Measurements from ENCODE around the gene HERC2. TPM values are rescaled to one million over a fixed set of nuclear protein-coding genes. Genes with fewer than 3 reads are reported as not detected.
"Not testable (repeated sequence)": the region's sequence is repeated elsewhere in the genome, so short reads cannot be mapped to it uniquely, and the experiment has no call there.

Gene HERC2
- total and polyA plus RNA-seq, 2 of the 13 experiments (the other 11 are each of a cell fraction or from before 2014, with no cell fraction given) = 17.6 to 24.8 TPM

- not testable (repeated sequence) for FAIRE-seq
Observed at GRCh38 chr15:28151864-28152537, 170.0 kb downstream of the HERC2 start.

DNA sequence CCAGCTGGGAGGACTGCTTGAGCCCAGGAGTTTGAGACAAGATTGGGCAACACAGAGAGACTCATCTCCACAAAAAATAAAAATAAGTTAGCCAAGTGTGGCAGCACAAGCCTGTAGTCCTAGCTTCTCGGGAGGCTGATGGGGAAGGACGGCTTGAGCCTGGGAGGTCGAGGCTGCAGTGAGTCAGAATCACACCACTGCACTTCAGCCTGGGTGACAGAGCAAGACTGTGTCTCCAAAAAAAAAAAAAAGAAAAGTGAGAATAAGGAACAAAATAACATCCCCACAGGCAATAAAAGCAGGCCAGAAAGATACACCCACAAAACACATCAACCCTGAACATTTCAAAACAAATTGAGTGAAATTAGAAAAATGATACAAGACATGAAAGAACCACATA is 174.2 kb downstream of the HERC2 start:
- H3K9ac ChIP-seq (ENCODE audit: insufficient read depth, low read depth, low read length) = no peak overlapping the region
- no peak overlapping the region for H3K4me2 ChIP-seq (ENCODE audit: low read depth, low read length)
- H3K36me3 ChIP-seq (replicated peaks in 1 of 2; ENCODE audit: control insufficient read depth in 1 of 2, insufficient read depth in 2 of 2, low read length in 2 of 2) = peaks cover 15 to 35% of the 10 kb centered on the region in 2 experiments; a peak in 4 of 5 replicates
- FAIRE-seq (no peak), DNase-seq (ENCODE audit: low spot score) (no peak), ATAC-seq (no peak)
- no peak overlapping the region for H2AFZ ChIP-seq (ENCODE audit: low read length)
- TF ChIP-seq, protein P1, sequence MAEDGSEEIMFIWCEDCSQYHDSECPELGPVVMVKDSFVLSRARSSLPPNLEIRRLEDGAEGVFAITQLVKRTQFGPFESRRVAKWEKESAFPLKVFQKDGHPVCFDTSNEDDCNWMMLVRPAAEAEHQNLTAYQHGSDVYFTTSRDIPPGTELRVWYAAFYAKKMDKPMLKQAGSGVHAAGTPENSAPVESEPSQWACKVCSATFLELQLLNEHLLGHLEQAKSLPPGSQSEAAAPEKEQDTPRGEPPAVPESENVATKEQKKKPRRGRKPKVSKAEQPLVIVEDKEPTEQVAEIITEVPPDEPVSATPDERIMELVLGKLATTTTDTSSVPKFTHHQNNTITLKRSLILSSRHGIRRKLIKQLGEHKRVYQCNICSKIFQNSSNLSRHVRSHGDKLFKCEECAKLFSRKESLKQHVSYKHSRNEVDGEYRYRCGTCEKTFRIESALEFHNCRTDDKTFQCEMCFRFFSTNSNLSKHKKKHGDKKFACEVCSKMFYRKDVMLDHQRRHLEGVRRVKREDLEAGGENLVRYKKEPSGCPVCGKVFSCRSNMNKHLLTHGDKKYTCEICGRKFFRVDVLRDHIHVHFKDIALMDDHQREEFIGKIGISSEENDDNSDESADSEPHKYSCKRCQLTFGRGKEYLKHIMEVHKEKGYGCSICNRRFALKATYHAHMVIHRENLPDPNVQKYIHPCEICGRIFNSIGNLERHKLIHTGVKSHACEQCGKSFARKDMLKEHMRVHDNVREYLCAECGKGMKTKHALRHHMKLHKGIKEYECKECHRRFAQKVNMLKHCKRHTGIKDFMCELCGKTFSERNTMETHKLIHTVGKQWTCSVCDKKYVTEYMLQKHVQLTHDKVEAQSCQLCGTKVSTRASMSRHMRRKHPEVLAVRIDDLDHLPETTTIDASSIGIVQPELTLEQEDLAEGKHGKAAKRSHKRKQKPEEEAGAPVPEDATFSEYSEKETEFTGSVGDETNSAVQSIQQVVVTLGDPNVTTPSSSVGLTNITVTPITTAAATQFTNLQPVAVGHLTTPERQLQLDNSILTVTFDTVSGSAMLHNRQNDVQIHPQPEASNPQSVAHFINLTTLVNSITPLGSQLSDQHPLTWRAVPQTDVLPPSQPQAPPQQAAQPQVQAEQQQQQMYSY (CRISPR knock-in tag; IDR thresholded peaks at IDR 0.05) = no peak
- TF ChIP-seq ZNF652 (CRISPR knock-in tag; IDR thresholded peaks at IDR 0.05; ENCODE audit: borderline replicate concordance, low read depth) (no peak), TERF1 (CRISPR knock-in tag; IDR thresholded peaks at IDR 0.05) (no peak), PCBP2 (optimal IDR thresholded peaks at IDR 0.05; ENCODE audit: low read depth, low read length, poor library complexity, severe bottlenecking) (no peak), ZNF713 (CRISPR knock-in tag; IDR thresholded peaks at IDR 0.05) (no peak), NFKBIZ (CRISPR knock-in tag; IDR thresholded peaks at IDR 0.05) (no peak)
- H3K27ac ChIP-seq (ENCODE audit: extremely low read length, insufficient read depth, low read length) = no peak overlapping the region
- POLR2A ChIA-PET = no interaction called here
- in situ Hi-C loops (cut with HindIII; ENCODE audit: extremely low pct_ligation_motif_present, low pct_unique_long_range_greater_than_20kb) (no loop called here), intact Hi-C loops (cut with micrococcal nuclease; ENCODE audit: unreplicated experiment) (no loop called here)
- peaks cover 2% of the 10 kb centered on the region for H3K79me2 ChIP-seq (ENCODE audit: insufficient read depth, low read length)
- CTCF ChIA-PET (ENCODE audit: low intra/inter-chr PET ratio, low total read pairs) = no interaction called here
- H3K4me3 ChIP-seq (replicated peaks in 1 of 3; ENCODE audit: insufficient read depth in 1 of 3, low read depth in 2 of 3, low read length in 3 of 3) = no peak overlapping the region
- H3K9me3 ChIP-seq (ENCODE audit: low read length) = no peaks in the 10 kb centered on the region
- WGBS (ENCODE audit: low lambda C conversion rate) = 93% methylated on average over 3 of the region's 3 CpGs
- no peaks in the 10 kb centered on the region for H3K27me3 ChIP-seq (ENCODE audit: control insufficient read depth in 1 of 2, insufficient read depth in 2 of 2, low read length in 2 of 2)
- H3K4me1 ChIP-seq (ENCODE audit: insufficient read depth, low read length) = no peaks in the 10 kb centered on the region
- BruUV-seq (replicated peaks) = no TSS peak
- no peaks in the 10 kb centered on the region for H4K20me1 ChIP-seq (ENCODE audit: insufficient read depth, low read length)

More at GRCh38 chr15:28151864-28152537, 170.0 kb downstream of the HERC2 start:
- H3K9ac ChIP-seq (ENCODE audit: insufficient read depth, low read depth, low read length); H2AFZ ChIP-seq (ENCODE audit: low read length); ATAC-seq; DNase-seq (ENCODE audit: low spot score); H4K20me1 ChIP-seq (ENCODE audit: insufficient read depth, low read length); CTCF ChIA-PET (ENCODE audit: low intra/inter-chr PET ratio, low total read pairs); H3K9me3 ChIP-seq (ENCODE audit: low read length); in situ Hi-C loops (cut with HindIII; ENCODE audit: extremely low pct_ligation_motif_present, low pct_unique_long_range_greater_than_20kb); H3K79me2 ChIP-seq (ENCODE audit: insufficient read depth, low read length); H3K27me3 ChIP-seq (ENCODE audit: control insufficient read depth in 1 of 2, insufficient read depth in 2 of 2, low read length in 2 of 2); POLR2A ChIA-PET; intact Hi-C loops (cut with micrococcal nuclease; ENCODE audit: unreplicated experiment); H3K4me2 ChIP-seq (ENCODE audit: low read depth, low read length); H3K4me1 ChIP-seq (ENCODE audit: insufficient read depth, low read length); H3K36me3 ChIP-seq (replicated peaks in 1 of 2; ENCODE audit: control insufficient read depth in 1 of 2, insufficient read depth in 2 of 2, low read length in 2 of 2); H3K27ac ChIP-seq (ENCODE audit: extremely low read length, insufficient read depth, low read length); BruUV-seq (replicated peaks); H3K4me3 ChIP-seq (replicated peaks in 1 of 3; ENCODE audit: insufficient read depth in 1 of 3, low read depth in 2 of 3, low read length in 3 of 3): not testable (repeated sequence)
- 86% methylated on average over 9 of the region's 9 CpGs for WGBS (ENCODE audit: low lambda C conversion rate)

GRCh38 chr15:28145419-28145818 is 176.6 kb downstream of the HERC2 start:
- H2AFZ ChIP-seq (ENCODE audit: low read length); CTCF ChIA-PET (ENCODE audit: low intra/inter-chr PET ratio, low total read pairs); POLR2A ChIA-PET; in situ Hi-C loops (cut with HindIII; ENCODE audit: extremely low pct_ligation_motif_present, low pct_unique_long_range_greater_than_20kb); DNase-seq (ENCODE audit: low spot score); H3K4me3 ChIP-seq (replicated peaks in 1 of 3; ENCODE audit: insufficient read depth in 1 of 3, low read depth in 2 of 3, low read length in 3 of 3); intact Hi-C loops (cut with micrococcal nuclease; ENCODE audit: unreplicated experiment); H3K9me3 ChIP-seq (ENCODE audit: low read length); H3K27ac ChIP-seq (ENCODE audit: extremely low read length, insufficient read depth, low read length); H3K9ac ChIP-seq (ENCODE audit: insufficient read depth, low read depth, low read length); H3K79me2 ChIP-seq (ENCODE audit: insufficient read depth, low read length); FAIRE-seq; H4K20me1 ChIP-seq (ENCODE audit: insufficient read depth, low read length); ATAC-seq; H3K4me2 ChIP-seq (ENCODE audit: low read depth, low read length); H3K27me3 ChIP-seq (ENCODE audit: control insufficient read depth in 1 of 2, insufficient read depth in 2 of 2, low read length in 2 of 2); BruUV-seq (replicated peaks); H3K4me1 ChIP-seq (ENCODE audit: insufficient read depth, low read length): not testable (repeated sequence)
- peaks cover 18 to 41% of the 10 kb centered on the region in 2 experiments; a peak in 4 of 5 replicates for H3K36me3 ChIP-seq (replicated peaks in 1 of 2; ENCODE audit: control insufficient read depth in 1 of 2, insufficient read depth in 2 of 2, low read length in 2 of 2)
- 90% methylated on average over 3 of the region's 4 CpGs for WGBS (ENCODE audit: low lambda C conversion rate)

Data from HepG2 (cell line).